Endothelial cell of umbilical vein (primary cell): ENCODE measurements around the gene WIPI1. TPM values are rescaled to one million over a fixed set of nuclear protein-coding genes. Genes with fewer than 3 reads are reported as not detected.
"Not testable (repeated sequence)": the region's sequence is repeated elsewhere in the genome, so short reads cannot be mapped to it uniquely, and the experiment has no call there.

Experiments
- BruUV-seq: library from RNA; stranded (reverse); fragments of 400-500 nt; replicated peaks from 2 replicates; lab custom pipeline; 2021; lab: Mats Ljungman, UMichigan
- CTCF ChIA-PET: fragments of 300-600, 350-600 bp; sonication (Branson Sonifier 250); formaldehyde crosslinking; loops from one replicate; lab custom pipeline; 2021; ENCODE audit warnings: antibody characterized with exemption, inconsistent platforms; lab: Charles Lee
- POLR2A ChIA-PET: fragments of 300-600, 350-600 bp; sonication (Branson Sonifier 250); formaldehyde crosslinking; loops from one replicate; lab custom pipeline; 2021; ENCODE audit warnings: antibody characterized with exemption, inconsistent platforms; lab: Charles Lee
- DNase-seq: peaks from one replicate; pipeline ENCODE4 v3.0.0-alpha.2; 2011; ENCODE audit warnings: low read depth, low spot score
- FAIRE-seq: peaks from 2 replicates; lab custom pipeline; 2011; peaks lifted over from hg19 to GRCh38; lab: Jason Lieb, UNC
- H2AFZ ChIP-seq: 2 replicates; pipeline ENCODE4 v1.6.0; 2012; ENCODE audit warnings: low read depth, low read length, control low read depth, inconsistent platforms
- H3K27ac ChIP-seq: 2 replicates; pipeline ENCODE4 v1.5.1; 2011; ENCODE audit warnings: low read depth, mild to moderate bottlenecking, control low read depth, low read length, moderate library complexity; ENCODE audit not compliant: insufficient read depth
- H3K27me3 ChIP-seq, 2 experiments: 2 replicates each; pipeline versions ENCODE4 v1.6.0 to v1.6.1; 2011; ENCODE audit warnings: low read length in 2 of 2, mixed read lengths in 1 of 2; ENCODE audit not compliant: control insufficient read depth in 2 of 2, insufficient read depth in 2 of 2
- H3K36me3 ChIP-seq, 2 experiments: 2 replicates in 1 of 2; 3 replicates in 1 of 2; pipeline ENCODE4 v1.5.1; 2011; ENCODE audit warnings: low read length in 2 of 2, mild to moderate bottlenecking in 1 of 2, moderate library complexity in 1 of 2; ENCODE audit not compliant: control insufficient read depth in 2 of 2, insufficient read depth in 2 of 2; ENCODE audit errors: extremely low read depth in 1 of 2
- H3K4me1 ChIP-seq: 3 replicates; pipeline ENCODE4 v1.5.1; 2011; ENCODE audit warnings: mild to moderate bottlenecking, low read length; ENCODE audit not compliant: control insufficient read depth, insufficient read depth; ENCODE audit errors: extremely low read depth
- H3K4me2 ChIP-seq: 2 replicates; pipeline ENCODE4 v1.6.1; 2011; ENCODE audit warnings: low read length, control low read depth, mixed read lengths; ENCODE audit not compliant: insufficient read depth
- H3K4me3 ChIP-seq, 3 experiments: fragments of 200-600 bp in 1 of 3; sonication (generic), shearing (Covaris generic) in 1 of 3; replicated peaks in 1 of 3; 2 replicates each; pipeline ENCODE4 v1.5.1; 2011 to 2016; ENCODE audit warnings: control low read depth in 3 of 3, low read length in 3 of 3, mild to moderate bottlenecking in 2 of 3, inconsistent platforms in 1 of 3, low read depth in 1 of 3, moderate library complexity in 1 of 3; ENCODE audit not compliant: insufficient read depth in 1 of 3
- H3K79me2 ChIP-seq: 2 replicates; pipeline ENCODE4 v1.6.0; 2012; ENCODE audit warnings: low read length, inconsistent platforms; ENCODE audit not compliant: control insufficient read depth, insufficient read depth
- H3K9ac ChIP-seq: replicated peaks from 2 replicates; pipeline ENCODE3; 2011; ENCODE audit warnings: low read length, control low read depth; ENCODE audit not compliant: insufficient read depth; ENCODE audit errors: extremely low read depth
- H3K9me1 ChIP-seq: replicated peaks from 3 replicates; pipeline ENCODE4 v1.6.0; 2011; ENCODE audit warnings: mild to moderate bottlenecking, low read length; ENCODE audit not compliant: control insufficient read depth, insufficient read depth; ENCODE audit errors: extremely low read depth
- H3K9me3 ChIP-seq: replicated peaks from 2 replicates; pipeline ENCODE4 v1.5.1; 2012; ENCODE audit warnings: low read length, inconsistent platforms; ENCODE audit not compliant: control insufficient read depth, insufficient read depth
- H4K20me1 ChIP-seq: replicated peaks from 2 replicates; pipeline ENCODE3; 2011; ENCODE audit warnings: mild to moderate bottlenecking, low read length; ENCODE audit not compliant: control insufficient read depth, insufficient read depth; ENCODE audit errors: extremely low read depth
- CTCF ChIP-seq, 2 donors: IDR thresholded peaks; 1 replicate in 1 of 2; 2 replicates in 1 of 2; pipeline ENCODE4 v1.5.1; 2011; ENCODE audit warnings: low read length in 2 of 2, mild to moderate bottlenecking in 2 of 2, moderate library complexity in 2 of 2, control low read depth in 1 of 2, inconsistent platforms in 1 of 2, low read depth in 1 of 2; ENCODE audit not compliant: insufficient read depth in 1 of 2; ENCODE audit errors: extremely low read depth in 1 of 2
- EZH2 ChIP-seq: IDR thresholded peaks from 2 replicates; pipeline ENCODE4 v1.6.1; 2012; ENCODE audit warnings: borderline replicate concordance, low read depth, mild to moderate bottlenecking, moderate library complexity, low read length, inconsistent platforms; ENCODE audit not compliant: severe bottlenecking
- FOS ChIP-seq: IDR thresholded peaks from 2 replicates; pipeline ENCODE4 v1.6.1; 2011; ENCODE audit warnings: mild to moderate bottlenecking, low read length, moderate library complexity, borderline replicate concordance; ENCODE audit not compliant: insufficient read depth
- GATA2 ChIP-seq: IDR thresholded peaks from 2 replicates; pipeline ENCODE4 v1.7.0; 2011; ENCODE audit warnings: low read depth, mild to moderate bottlenecking, moderate library complexity, mixed read lengths, low read length; ENCODE audit not compliant: insufficient read length, insufficient read depth
- JUN ChIP-seq: IDR thresholded peaks from 2 replicates; pipeline ENCODE4 v1.6.1; 2011; ENCODE audit warnings: borderline replicate concordance, low read depth; ENCODE audit not compliant: insufficient read length, insufficient read depth
- MYC ChIP-seq: IDR thresholded peaks from one replicate; pipeline ENCODE4 v1.6.1; 2011; ENCODE audit warnings: mild to moderate bottlenecking, low read depth, low read length
- POLR2AphosphoS5 ChIP-seq: IDR thresholded peaks from 2 replicates; pipeline ENCODE4 v1.6.1; 2012; ENCODE audit warnings: low read depth, mild to moderate bottlenecking, control low read depth, low read length, moderate library complexity; ENCODE audit not compliant: insufficient read depth
- dilution Hi-C: fragments of 300-500 bp; cut with MboI; formaldehyde crosslinking; loops from one replicate; pipeline ENCODE4 v1.15.0; 2019; ENCODE audit warnings: low sequenced_read_pairs; ENCODE audit not compliant: extremely low pct_ligation_motif_present
- intact Hi-C: fragments of 100-400 bp; cut with micrococcal nuclease; formaldehyde crosslinking; loops from one replicate; pipeline ENCODE4 v1.10.0; 2022
- polyA plus RNA-seq, 4 experiments: library from polyadenylated mRNA; depleted of rRNA in 3 of 4; stranded (reverse) in 3 of 4; unstranded in 1 of 4; fragments of >200 nt; gene quantifications; 2 replicates each; pipeline versions ENCODE4 v1.2.1 to v1.2.3, GENCODE V29; 2011 to 2012; ENCODE audit warnings: missing spikeins in 1 of 4
- total RNA-seq: library from RNA; stranded (reverse); gene quantifications from 2 replicates; pipeline ENCODE4 v1.2.3, GENCODE V29; 2021

WIPI1 gene
- total and polyA plus RNA-seq, 2 donors (not counting 3 experiments of a cell fraction or from before 2014, with no cell fraction given): 49.9 to 70.3 TPM

GRCh38 chr17:68497885-68498319, 40.6 kb upstream of the WIPI1 start:
- Histone ChIP-seq H3K79me2 (no peaks in the 10 kb centered on the region), H3K9me1 (no peaks in the 10 kb centered on the region), H4K20me1 (no peaks in the 10 kb centered on the region), H3K27me3 (peaks cover 3 to 14% of the 10 kb centered on the region in 2 experiments), H3K4me2 (no peak overlapping the region), H2AFZ (no peak overlapping the region), H3K36me3 (no peaks in the 10 kb centered on the region), H3K9ac (no peak overlapping the region), H3K4me1 (no peaks in the 10 kb centered on the region), H3K27ac (no peak overlapping the region), H3K4me3 (no peak overlapping the region), H3K9me3 (no peaks in the 10 kb centered on the region)
- DNase-seq (no peak), FAIRE-seq (no peak)
- ChIA-PET POLR2A (no interaction called here), CTCF (interaction anchor here (1.2 to 1.4 kb wide), 3 partner anchors 9 to 36 kb away, joined by 3 to 4 read pairs (median 3); no protein-coding TSS in a partner anchor)
- intact Hi-C loops (no loop called here), dilution Hi-C loops (no loop called here)
- TF ChIP-seq FOS (no peak), POLR2AphosphoS5 (no peak)
- no TSS peak for BruUV-seq

- Histone ChIP-seq H3K4me2 (no peak overlapping the region), H2AFZ (no peak overlapping the region), H4K20me1 (no peaks in the 10 kb centered on the region), H3K4me1 (no peaks in the 10 kb centered on the region), H3K4me3 (no peak overlapping the region), H3K9ac (no peak overlapping the region), H3K9me1 (no peaks in the 10 kb centered on the region), H3K27ac (no peak overlapping the region), H3K79me2 (no peaks in the 10 kb centered on the region), H3K27me3 (peaks cover 3 to 12% of the 10 kb centered on the region in 2 experiments), H3K9me3 (no peaks in the 10 kb centered on the region), H3K36me3 (no peaks in the 10 kb centered on the region)
- FAIRE-seq (no peak), DNase-seq (no peak)
- TF ChIP-seq POLR2AphosphoS5: no peak
- TF ChIP-seq JUN: no peak
- no peak for TF ChIP-seq CTCF (IDR thresholded peaks at IDR 0.05; ENCODE audit: extremely low read depth in 1 of 2, insufficient read depth in 1 of 2, low read depth in 1 of 2, low read length in 2 of 2)
- TF ChIP-seq EZH2: no peak
- TF ChIP-seq GATA2: no peak
- TF ChIP-seq MYC: no peak
- dilution Hi-C loops: no loop called here
- BruUV-seq: no TSS peak
- ChIA-PET POLR2A (no interaction called here), CTCF (no interaction called here)
- intact Hi-C loops: no loop called here
Measured at GRCh38 chr17:68495081-68495480, 37.8 kb upstream of the WIPI1 start.

- POLR2A ChIA-PET, intact Hi-C loops: not testable (repeated sequence)
Measured at GRCh38 chr17:68492394-68493054, 35.2 kb upstream of the WIPI1 start.

More at GRCh38 chr17:68492394-68493054, 35.2 kb upstream of the WIPI1 start:
- H3K9me3 ChIP-seq, H3K36me3 ChIP-seq, H3K9ac ChIP-seq, H3K4me2 ChIP-seq, H3K79me2 ChIP-seq, DNase-seq, H3K4me3 ChIP-seq, dilution Hi-C loops, H3K9me1 ChIP-seq, H3K27ac ChIP-seq, H2AFZ ChIP-seq, BruUV-seq, FAIRE-seq, H4K20me1 ChIP-seq, H3K27me3 ChIP-seq, CTCF ChIA-PET, H3K4me1 ChIP-seq: not testable (repeated sequence)
